Measurements from ENCODE around the gene GCNT1.
"Not testable (repeated sequence)": the region's sequence is repeated elsewhere in the genome, so short reads cannot be mapped to it uniquely, and the experiment has no call there.

Gene GCNT1

DNA sequence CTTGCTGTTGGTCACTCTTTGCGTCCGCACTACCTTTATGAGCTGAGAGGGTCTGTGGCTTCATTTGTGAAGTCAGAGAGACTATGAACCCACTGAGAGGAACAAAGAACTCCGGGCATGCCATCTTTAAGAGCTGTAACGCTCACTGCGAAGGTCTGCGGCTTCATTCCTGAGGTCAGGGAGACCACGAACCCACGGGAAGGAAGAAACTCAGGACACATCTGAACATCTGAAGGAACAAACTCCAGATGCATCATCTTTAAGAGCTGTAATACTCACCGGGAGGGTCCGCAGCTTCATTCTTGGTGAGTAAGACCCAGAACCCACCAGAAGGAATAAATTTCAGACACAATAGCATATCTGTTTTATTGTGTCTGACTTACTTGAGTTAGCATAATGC, 19.2 kb downstream of the GCNT1 start:
- TF ChIP-seq, protein P1, sequence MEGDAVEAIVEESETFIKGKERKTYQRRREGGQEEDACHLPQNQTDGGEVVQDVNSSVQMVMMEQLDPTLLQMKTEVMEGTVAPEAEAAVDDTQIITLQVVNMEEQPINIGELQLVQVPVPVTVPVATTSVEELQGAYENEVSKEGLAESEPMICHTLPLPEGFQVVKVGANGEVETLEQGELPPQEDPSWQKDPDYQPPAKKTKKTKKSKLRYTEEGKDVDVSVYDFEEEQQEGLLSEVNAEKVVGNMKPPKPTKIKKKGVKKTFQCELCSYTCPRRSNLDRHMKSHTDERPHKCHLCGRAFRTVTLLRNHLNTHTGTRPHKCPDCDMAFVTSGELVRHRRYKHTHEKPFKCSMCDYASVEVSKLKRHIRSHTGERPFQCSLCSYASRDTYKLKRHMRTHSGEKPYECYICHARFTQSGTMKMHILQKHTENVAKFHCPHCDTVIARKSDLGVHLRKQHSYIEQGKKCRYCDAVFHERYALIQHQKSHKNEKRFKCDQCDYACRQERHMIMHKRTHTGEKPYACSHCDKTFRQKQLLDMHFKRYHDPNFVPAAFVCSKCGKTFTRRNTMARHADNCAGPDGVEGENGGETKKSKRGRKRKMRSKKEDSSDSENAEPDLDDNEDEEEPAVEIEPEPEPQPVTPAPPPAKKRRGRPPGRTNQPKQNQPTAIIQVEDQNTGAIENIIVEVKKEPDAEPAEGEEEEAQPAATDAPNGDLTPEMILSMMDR (IDR thresholded peaks at IDR 0.05) = no peak
- no peak for TF ChIP-seq ZFX (IDR thresholded peaks at IDR 0.05; ENCODE audit: borderline replicate concordance)
- no peak overlapping the region for H3K27ac ChIP-seq

DNA sequence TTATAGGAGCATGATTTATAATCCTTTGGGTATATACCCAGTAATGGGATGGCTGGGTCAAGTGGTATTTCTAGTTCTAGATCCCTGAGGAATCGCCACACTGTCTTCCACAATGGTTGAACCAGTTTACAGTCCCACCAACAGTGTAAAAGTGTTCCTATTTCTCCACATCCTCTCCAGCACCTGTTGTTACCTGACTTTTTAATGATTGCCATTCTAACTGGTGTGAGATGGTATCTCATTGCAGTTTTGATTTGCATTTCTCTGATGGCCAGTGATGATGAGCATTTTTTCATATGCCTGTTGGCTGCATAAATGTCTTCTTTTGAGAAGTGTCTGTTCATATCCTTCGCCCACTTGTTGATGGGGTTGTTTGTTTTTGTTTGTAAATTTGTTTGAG, 20.4 kb downstream of the GCNT1 start:
- not testable (repeated sequence) for H3K27ac ChIP-seq

DNA sequence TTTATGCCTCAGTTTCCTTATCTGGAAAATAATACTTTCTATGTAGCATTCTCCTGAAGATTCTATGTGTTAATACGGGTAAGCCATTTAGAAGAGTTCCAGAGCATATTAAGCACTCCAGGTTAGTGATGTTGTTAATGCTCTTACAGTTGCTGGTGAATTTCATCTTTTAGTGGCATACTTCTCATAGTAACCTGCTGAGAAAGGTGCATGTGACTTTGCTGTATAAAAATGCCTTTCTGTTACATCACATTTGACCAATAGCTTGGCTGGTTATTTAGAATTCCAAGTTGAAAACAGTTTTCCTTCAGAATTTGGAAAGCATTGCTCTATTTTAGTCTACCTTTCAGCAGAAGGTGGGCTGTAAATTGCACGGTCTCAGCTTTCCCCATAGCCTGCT, 27.2 kb downstream of the GCNT1 start:
- no peak overlapping the region for H3K27ac ChIP-seq
- TF ChIP-seq, protein P1 (IDR thresholded peaks at IDR 0.05) = no peak
- TF ChIP-seq ZFX (IDR thresholded peaks at IDR 0.05; ENCODE audit: borderline replicate concordance) = no peak

DNA sequence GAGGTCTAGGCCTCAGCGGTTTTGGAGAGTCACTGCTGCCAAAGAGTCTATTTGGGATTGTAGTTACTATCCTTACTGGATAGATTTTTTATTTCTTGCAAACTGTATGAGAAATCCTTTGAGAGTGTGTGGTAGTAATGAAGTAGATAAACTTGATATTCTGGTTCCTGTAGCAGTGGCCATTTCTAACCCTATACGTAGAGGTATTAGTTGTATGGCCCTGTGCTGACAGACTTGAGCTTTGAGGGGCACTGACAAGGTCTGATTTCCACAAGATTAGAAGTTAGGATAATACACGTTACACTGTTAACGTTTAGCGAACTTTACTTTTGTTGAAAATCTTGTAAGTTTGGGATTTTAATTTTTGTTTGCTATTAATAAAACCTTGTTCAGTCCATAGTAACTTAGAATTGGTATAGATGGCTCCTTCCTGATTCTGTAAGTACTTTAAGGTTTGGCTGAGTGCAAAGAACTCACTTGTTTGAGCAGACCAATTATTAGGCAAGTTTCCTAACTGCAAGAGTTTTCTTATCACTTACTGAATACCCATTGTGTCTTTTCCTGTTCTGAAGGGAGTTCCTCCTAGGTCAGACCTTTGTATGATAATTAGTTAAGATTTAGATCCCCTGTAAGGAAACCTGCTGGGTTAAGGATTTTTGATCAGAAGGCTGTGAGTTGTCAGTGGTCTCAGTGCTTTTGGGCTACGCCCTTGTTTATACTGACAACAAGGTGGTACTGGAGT, 31.4 kb downstream of the GCNT1 start:
- TF ChIP-seq, protein P1 (IDR thresholded peaks at IDR 0.05) = no peak
- TF ChIP-seq ZFX (IDR thresholded peaks at IDR 0.05; ENCODE audit: borderline replicate concordance) = no peak
- no peak overlapping the region for H3K27ac ChIP-seq

DNA sequence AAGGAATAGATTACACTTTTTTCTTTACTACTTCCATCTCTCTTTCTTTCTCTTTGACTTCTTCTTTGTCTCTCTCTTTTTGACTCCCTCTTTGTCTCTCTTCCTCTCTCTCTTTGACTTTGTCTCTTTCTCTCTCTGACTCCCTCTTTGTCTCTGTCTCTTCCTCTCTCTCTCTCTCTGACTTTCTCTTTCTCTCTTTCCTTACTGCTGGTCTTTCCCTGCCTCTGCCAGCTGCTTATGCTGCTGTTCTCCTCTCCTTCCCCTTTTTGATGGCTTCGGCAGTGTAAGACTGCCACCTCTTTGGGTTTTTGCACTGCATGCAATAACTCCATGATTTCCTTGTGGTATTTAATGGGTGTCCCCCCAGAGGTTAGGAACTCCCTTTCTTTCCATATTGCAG, 32.1 kb downstream of the GCNT1 start:
- not testable (repeated sequence) for H3K27ac ChIP-seq

DNA sequence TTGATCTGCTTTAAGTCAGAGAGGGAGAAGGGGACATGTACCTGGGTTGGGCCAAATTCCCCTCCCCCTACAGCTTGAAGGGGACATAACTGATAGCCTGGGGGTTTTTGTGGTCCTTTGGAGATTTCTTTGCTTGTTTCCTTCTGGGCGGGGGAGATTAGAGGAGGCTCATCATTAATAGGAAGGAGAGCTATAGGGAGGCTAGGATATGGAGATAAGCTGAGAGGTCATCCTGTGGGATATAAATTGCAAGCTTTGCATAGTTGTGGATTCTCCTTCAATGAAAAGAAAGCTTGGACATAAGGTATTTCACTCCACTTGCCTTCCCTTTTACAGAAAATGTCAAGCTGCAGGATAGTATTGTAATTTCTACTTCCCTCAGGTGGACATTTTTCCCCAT, 34.5 kb downstream of the GCNT1 start:
- H3K27ac ChIP-seq = not testable (repeated sequence)

DNA sequence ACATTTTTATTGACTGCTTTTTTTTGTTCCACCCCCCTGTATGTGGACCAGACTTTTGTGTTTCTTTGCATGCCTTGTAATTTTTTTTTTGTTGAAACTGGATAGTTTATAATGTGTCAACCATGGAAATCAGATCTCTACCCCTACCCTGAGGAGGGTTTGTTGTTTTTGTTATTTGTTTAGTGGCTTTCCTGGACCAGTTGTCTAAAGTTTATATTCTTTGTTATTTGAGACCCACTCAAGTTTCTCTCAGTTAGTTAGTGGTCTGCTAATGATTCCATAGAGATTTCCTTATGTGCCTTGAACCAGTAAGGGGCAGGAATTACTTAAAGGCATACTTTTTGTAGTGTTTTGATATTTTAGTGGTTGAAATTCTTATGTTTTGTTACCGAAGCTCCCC, 41.1 kb downstream of the GCNT1 start:
- no peak for TF ChIP-seq ZFX (IDR thresholded peaks at IDR 0.05; ENCODE audit: borderline replicate concordance)
- TF ChIP-seq, protein P1 (IDR thresholded peaks at IDR 0.05) = no peak
- H3K27ac ChIP-seq = no peak overlapping the region

DNA sequence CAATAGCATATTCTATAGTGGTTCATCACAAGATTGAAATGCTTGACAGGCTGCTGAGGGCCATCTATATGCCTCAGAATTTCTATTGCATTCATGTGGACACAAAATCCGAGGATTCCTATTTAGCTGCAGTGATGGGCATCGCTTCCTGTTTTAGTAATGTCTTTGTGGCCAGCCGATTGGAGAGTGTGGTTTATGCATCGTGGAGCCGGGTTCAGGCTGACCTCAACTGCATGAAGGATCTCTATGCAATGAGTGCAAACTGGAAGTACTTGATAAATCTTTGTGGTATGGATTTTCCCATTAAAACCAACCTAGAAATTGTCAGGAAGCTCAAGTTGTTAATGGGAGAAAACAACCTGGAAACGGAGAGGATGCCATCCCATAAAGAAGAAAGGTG, 43.8 kb downstream of the GCNT1 start:
- H3K27ac ChIP-seq = no peak overlapping the region
- TF ChIP-seq, protein P1 (IDR thresholded peaks at IDR 0.05) = no peak
- TF ChIP-seq ZFX (IDR thresholded peaks at IDR 0.05; ENCODE audit: borderline replicate concordance) = no peak

DNA sequence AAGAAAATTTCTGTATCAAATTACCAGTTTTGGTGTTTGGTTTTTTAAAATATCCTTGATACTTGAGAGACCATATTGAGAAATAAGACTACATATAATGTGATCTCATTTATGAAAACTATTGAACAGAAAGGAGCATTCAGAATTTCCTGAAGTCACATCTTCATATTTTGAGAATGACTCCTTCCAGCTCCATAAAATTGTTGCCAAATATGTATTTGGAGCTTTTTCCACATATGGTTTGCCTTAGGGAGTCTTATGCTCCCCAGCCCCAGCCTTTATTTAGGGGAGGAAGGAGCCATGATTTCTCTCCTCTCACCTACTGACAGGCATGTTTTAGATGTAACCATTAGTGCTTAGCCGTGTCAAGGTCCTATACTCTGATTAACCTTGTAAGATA, 51.1 kb downstream of the GCNT1 start:
- no peak overlapping the region for H3K27ac ChIP-seq
- TF ChIP-seq ZFX (IDR thresholded peaks at IDR 0.05; ENCODE audit: borderline replicate concordance) = no peak
- TF ChIP-seq, protein P1 (IDR thresholded peaks at IDR 0.05) = no peak

Measured in 22Rv1 (cell line).